Measurements from ENCODE around the gene STPG3.
"Not testable (repeated sequence)": the region's sequence is repeated elsewhere in the genome, so short reads cannot be mapped to it uniquely, and the experiment has no call there.

STPG3 gene

DNA sequence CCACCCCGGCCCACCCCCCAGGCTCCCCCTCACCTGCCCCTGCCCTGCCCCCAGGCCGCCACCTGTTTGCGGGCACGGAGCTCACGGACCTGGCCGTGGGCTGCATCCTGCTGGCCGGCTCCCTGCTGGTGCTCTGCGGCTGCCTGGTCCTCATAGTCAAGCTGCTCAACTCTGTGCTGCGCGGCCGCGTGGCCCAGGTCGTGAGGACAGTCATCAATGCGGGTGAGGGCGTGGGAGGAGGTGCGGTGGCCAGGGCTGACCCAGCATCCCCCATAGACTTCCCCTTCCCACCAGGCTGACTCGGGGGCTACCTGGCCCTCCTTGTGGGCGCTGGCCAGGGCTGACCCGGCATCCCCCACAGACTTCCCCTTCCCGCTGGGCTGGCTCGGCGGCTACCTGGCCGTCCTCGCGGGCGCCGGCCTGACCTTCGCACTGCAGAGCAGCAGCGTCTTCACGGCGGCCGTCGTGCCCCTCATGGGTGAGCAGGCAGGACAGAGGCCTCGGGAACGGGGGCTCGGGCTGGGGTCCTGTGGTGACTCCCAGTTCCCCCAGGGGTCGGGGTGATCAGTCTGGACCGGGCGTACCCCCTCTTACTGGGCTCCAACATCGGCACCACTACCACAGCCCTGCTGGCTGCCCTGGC is 16.9 kb upstream of the STPG3 start:
- no peak for DNase-seq

DNA sequence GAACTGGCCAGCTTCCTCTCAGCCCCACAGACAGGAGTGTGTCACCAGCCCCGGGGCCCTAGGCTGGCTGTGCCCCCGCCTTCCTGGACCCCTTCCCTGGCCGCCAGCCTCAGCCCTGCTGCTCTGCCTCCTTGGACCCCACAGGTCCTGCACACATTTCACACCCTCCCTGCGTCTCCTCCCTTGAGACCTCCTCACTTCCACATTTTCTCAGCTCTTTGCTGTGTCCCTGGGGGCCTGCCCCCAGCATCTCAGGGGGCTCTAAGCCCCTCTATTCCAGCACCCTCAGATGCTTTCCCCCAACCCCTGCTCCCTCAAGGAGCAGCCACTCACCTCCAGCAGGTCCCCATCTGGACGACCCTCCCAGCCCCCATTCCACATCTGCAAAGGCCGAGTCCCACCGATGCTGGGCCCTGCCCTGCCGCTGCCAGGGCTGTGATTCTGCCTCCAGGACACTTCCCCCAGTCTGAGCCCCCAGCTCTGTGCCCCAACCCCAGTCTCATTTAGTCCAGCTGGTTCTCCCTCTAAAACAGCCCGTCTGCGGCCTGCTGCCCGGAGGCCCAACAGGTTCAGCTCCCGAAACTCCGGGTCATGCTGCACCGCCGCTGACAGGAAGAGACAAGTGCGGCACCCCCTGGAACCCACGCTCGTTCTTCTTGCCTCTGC is 16.2 kb upstream of the STPG3 start:
- DNase-seq, result no peak

DNA sequence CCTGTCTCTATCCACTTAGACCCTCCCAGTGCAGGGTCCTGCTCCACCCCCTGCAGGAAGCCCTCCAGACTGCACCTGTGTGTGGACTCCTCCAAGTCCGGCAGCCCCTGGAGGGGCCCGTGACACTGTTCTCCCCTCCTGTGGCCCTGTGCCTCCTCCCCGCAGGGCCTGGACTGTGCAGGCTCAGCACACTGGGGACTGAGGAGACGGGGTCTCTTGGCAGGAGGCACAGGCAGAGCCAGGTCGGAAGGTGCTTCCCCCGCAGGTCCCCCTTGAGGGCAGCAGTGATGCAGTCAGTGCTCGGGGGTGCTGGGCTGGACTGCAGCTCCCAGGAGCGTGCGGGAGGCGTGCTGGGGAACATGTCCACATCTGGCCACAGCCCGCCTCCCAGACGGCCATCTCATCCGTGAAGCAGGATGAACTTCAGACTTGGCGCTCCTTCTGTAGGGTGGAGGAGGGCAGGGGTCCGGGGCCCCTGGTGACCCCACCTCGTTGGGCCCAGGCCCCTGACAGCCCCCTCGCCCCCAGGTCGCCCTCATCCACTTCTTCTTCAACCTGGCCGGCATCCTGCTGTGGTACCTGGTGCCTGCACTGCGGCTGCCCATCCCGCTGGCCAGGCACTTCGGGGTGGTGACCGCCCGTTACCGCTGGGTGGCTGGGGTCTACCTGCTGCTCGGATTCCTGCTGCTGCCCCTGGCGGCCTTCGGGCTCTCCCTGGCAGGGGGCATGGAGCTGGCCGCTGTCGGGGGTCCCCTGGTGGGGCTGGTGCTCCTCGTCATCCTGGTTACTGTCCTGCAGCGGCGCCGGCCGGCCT is 15.5 kb upstream of the STPG3 start:
- DNase-seq, result no peak

DNA sequence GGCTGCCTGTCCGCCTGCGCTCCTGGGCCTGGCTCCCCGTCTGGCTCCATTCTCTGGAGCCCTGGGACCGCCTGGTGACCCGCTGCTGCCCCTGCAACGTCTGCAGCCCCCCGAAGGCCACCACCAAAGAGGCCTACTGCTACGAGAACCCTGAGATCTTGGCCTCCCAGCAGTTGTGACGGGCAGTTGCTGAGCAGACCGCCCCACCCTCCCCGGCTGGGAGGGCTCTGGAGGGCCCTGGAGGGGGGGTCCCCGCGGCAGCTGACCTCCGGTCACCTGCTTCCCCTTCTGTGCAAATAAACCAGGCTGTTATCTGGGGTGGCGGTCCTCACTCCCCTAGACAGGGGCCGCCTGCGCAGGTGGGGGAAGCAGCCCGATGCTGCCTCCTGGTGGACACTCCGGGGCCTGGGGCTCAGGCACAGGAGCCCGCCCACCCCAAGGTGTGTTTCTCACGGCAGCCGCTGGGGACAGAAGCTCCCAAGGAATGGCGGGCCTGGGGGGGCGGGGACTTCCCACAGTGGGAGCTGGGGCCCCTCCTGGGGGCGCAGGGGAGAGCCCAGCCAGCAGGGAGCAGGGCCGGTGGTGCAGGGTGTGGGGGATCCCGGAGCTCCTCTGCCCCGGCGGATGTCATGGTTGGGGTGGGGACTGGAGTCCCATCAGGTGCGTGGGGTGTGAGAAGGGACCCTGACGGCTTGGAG is 14.7 kb upstream of the STPG3 start:
- DNase-seq, result peak; percentile 96

DNA sequence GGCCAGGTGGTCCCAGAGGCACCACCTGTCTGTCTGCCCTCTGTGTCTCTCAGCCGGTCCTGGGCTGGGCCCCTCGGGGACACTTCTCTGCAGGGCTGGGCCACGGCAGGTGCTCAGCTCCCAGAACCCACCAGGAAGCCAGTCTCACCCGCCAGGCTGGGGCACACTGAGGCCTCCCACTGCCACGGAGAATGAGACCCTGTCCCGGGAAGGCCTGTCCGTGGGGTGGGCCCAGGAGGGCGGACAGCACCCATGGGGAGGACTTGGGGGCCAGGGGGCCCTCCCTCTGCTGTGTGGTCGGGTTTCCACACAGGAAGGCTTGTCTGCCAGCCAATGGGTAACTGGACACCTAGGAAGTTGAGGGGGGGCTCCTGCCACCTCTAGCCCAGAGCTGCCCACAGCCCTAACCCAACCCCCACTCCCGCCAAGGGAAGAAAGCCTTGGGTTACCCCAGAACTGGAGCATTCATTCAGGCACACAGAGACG is 14.1 kb upstream of the STPG3 start:
- DNase-seq, result no peak

DNA sequence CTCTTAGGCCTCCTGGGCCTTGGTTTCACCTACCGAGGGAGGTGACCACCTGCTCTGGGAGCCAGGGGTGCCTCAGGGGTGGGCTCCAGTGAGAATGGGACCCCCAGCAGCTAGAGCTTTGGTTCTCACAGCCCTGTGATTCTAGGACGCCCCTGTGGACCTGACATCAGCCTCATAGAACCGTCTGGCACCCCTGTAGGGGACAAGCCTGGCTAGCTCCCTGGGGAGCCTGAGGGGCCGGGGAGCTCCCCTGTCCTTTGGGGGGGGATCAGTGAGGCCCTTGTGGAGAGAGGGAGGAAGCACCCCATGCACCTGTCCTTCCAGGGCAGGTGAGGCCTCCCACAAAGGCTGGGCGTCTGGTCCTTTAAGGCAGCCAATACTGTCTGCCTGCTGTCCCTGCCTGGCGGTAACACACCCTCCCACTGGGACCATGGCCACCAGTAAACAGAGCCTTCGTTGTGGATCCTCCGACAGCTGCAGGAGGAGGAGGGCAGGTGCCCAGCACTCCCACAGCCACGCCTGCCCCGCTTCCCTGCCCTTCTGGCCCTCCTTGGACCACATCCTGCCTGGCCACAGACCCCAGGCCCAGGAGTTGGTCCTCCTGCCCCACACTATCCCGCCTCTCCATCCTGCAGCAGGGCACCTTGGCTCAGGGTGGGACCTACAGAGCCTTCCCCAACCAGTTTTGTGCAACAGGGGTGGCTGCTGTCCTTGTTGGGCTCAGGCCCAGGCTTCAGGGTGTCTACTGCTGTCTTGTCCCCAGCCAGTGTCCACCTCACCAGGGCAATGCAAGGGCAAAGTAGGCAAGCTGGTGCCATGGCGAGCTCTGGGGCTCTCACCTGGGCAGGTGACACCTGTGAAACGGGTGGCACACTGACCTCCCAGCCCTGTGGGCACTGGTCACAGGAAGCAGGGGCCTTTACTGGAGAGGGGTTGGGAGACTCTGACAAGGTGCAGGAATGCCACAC is 13.0 kb upstream of the STPG3 start:
- no peak for DNase-seq

DNA sequence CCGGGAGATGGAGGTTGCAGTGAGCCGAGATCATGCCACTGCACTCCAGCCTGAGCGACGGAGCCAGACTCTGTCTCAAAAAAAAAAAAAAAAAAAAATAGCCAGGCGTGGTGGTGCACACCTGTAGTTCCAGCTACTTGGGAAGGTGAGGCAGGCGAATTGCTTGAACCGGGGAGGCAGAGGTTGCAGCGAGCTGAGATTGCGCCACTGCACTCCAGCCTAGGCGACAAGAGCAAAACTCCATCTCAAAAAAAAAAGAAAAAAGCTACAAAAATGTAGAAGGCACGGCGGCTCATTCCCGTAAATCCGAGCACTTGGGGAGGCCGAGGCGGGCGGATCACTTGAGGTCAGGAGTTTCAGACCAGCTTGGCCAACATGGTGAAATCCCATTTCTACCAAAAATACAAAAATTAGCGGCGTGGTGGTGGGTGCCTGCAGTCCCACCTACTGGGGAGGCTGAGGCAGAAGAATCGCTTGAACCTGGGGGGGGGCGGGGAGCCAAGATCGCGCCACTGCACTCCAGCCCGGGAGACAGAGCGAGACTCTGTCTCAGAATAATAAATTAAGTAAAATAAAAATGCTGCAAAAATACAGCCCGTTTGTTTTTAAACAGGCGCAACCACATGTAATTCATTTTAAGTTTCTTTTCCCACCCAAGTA is 11.4 kb upstream of the STPG3 start:
- not testable (repeated sequence) for DNase-seq

DNA sequence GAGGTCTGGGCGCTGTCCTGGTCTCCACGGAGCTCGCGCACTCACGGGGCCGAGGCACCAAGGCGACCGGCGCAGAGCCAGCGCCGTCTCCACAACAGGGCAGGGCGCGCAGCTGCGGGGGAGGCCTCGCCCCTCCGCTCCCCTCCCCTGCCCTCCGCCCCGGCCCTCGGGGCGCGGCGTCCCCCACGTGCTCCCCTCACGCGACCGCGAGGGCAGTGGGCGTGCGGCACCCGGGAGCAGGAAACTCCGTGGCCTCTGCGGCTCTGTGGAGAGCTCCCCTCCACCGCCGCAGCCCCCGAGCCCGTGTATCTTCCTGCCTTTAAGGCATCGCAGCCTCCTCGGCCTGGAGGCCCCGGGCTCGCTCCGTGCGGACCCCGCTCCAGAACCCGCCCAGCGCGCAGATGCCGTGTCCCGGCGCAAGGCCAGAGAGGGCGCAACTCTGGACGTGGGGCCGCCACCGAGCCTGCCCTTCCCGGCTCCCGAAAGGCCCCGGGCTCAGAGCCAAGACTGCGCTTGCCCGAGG is 10.7 kb upstream of the STPG3 start:
- DNase-seq, result peak; percentile 85

DNA sequence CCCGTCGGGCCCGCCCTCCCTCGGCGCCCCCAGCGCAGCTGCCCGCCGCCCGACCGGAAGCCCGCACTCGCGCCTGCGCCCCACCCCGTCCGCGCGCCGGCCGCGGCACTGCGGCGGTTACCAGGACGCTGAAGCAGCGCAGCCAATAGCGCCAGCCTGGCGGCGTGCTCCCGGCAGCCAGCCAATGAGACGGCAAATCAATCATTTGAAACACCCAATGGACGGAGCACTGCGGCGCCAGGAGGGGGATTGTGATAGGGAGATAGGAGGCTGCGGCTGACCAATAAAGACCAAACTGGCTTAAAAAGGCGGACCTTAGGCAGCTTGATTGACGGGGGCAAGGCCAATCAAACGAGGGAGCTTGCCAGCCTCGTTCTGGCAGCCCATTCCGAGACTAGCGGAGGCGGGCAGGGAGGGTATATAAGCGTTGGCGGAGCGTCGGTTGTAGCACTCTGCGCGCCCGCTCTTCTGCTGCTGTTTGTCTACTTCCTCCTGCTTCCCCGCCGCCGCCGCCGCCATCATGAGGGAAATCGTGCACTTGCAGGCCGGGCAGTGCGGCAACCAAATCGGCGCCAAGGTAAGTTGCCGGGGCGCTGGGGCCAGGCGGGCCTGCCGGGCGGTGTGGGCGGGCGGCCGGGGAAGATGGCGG is 10.1 kb upstream of the STPG3 start, which contains the start of gene TUBB4B:
Gene TUBB4B, plus strand, starts transcription at position 447 of the 649 bp plus-strand sequence. Its CDS starts 74 bp downstream, at position 521.
- peak; percentile 100 for DNase-seq

DNA sequence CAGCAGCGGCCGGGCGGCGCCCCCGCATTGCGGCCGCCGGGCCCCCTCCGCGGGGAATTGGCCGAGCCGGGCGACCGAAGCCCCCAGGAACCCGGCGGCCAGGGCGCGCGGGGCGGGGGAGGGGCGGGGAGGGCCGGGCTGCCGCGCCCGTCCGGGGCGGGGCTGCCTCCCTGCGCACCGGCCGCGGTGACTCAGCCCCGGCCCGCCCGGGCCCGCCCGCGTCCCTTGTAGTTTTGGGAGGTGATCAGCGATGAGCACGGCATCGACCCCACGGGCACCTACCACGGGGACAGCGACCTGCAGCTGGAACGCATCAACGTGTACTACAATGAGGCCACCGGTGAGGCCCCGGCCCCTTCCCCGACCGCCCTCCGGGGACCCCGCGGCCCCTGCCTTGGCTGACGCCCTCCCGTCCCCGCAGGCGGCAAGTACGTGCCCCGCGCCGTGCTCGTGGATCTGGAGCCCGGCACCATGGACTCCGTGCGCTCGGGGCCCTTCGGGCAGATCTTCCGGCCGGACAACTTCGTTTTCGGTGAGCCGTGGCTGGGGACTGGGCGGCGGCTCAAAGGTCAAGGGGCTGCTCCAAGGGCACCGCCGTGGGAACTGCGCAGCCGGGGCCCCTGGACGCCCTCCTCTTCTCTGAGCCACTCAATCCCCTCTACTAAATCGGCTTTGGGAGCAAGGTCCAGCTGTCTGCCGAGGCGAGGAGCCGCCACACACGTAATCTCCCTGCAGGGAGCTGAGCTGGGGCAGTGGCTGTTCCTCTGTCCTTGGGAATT is 9.4 kb upstream of the STPG3 start:
- DNase-seq, result no peak

DNA sequence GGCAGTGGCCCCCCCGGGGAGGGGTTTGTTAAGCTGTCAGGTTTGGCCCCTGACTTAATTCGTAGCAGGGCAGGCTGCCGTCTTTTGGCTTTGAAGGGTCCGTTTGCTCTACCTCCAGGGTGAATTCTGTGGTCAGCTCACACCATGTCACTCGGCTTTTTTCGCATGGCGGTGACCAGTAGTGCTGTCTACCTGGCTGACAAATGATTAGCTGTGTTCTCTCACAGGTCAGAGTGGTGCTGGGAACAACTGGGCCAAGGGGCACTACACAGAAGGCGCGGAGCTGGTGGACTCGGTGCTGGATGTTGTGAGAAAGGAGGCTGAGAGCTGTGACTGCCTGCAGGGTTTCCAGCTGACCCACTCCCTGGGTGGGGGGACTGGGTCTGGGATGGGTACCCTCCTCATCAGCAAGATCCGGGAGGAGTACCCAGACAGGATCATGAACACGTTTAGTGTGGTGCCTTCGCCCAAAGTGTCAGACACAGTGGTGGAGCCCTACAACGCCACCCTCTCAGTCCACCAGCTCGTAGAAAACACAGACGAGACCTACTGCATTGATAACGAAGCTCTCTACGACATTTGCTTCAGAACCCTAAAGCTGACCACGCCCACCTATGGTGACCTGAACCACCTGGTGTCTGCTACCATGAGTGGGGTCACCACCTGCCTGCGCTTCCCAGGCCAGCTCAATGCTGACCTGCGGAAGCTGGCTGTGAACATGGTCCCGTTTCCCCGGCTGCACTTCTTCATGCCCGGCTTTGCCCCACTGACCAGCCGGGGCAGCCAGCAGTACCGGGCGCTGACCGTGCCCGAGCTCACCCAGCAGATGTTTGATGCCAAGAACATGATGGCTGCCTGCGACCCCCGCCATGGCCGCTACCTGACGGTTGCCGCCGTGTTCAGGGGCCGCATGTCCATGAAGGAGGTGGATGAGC is 8.6 kb upstream of the STPG3 start:
- no peak for DNase-seq

DNA sequence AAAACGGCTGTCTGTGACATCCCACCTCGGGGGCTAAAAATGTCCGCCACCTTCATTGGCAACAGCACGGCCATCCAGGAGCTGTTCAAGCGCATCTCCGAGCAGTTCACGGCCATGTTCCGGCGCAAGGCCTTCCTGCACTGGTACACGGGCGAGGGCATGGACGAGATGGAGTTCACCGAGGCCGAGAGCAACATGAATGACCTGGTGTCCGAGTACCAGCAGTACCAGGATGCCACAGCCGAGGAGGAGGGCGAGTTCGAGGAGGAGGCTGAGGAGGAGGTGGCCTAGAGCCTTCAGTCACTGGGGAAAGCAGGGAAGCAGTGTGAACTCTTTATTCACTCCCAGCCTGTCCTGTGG is 7.8 kb upstream of the STPG3 start:
- DNase-seq, result not testable (repeated sequence)

DNA sequence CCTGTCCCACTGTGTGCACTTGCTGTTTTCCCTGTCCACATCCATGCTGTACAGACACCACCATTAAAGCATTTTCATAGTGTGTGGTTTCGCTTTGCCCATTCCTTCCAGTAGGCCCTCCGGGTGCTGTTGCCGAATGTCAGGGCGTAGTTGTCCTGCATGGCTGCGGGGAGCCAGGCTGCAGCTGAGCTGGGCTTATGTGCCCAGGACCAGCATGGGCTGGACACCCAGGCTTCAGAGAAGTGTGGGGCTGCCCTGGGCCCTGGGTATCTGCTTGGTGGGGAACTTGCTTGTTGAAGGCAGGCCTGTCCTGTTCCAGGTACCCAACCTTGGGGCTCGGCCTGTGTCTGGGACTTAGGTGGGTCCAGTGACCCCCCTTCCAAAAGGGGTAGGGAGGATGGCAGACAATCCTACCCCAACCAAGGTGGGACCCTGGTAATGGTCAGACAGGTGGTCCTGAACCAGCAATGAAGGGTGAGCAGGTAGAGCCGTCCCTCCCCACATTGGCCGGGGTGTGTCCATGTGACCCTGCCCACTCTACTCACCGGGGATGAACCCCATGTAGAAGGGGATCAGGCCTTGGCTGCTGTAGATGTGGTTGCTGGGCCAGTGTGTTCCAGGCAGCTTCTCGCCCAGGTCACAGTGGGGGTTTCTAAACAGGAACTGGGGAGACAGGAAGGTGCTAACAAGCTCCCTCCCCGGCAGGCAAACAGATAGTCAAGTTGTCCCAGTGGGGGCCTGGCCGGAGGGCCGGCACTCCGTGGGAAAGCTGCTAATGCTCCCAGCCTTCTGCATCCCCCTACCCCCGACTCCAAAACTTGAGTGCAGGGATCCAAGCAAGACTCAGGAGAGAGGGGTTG is 7.2 kb upstream of the STPG3 start:
- no peak for DNase-seq

DNA sequence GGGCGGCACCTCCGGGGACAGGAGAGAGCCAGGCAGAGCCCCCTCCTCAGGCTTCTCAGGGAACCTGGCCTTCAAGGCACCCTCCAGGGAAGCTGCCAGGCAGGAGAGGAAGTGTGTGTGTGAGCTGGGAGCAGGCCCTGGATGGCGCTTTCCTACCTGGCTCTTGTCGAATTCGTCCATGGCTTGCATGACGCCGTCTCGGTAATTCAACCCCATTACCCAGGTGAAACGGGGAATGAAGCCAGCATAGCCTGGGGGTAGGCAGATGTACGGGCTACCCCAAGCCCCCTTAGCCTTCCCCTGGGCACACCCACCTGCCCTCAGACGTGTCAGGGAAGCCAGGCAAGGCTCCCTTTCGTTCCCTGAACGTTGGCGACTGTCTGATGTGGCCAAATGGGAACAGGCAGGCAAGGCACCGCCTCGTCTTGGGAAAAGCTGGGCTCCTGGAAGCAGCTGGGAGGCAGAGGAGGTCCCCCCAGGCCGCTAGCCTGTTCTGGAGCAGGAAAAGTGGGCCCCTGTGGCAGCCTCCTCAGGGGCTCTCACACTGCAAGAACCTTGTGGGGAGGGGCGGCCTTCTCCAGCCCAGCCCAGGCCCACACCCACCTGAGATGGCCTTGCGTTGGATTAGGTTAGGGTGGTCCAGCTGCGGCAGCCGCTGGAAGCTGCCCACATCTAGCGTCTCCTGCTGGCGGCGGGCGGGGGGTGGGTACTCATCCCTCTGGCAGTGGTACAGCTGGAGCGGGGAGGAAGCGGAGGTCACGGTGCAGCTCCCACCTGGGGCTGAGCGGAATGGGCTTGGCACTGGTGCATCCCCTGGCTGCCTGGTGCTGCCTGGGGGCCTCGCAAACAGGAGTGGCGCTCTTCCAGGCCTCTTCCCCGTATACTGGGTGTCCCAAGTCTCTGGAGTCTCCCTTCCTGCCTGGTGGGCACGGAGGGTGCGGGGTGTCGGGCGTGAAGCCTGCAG is 6.3 kb upstream of the STPG3 start:
- DNase-seq, result peak; percentile 42

DNA sequence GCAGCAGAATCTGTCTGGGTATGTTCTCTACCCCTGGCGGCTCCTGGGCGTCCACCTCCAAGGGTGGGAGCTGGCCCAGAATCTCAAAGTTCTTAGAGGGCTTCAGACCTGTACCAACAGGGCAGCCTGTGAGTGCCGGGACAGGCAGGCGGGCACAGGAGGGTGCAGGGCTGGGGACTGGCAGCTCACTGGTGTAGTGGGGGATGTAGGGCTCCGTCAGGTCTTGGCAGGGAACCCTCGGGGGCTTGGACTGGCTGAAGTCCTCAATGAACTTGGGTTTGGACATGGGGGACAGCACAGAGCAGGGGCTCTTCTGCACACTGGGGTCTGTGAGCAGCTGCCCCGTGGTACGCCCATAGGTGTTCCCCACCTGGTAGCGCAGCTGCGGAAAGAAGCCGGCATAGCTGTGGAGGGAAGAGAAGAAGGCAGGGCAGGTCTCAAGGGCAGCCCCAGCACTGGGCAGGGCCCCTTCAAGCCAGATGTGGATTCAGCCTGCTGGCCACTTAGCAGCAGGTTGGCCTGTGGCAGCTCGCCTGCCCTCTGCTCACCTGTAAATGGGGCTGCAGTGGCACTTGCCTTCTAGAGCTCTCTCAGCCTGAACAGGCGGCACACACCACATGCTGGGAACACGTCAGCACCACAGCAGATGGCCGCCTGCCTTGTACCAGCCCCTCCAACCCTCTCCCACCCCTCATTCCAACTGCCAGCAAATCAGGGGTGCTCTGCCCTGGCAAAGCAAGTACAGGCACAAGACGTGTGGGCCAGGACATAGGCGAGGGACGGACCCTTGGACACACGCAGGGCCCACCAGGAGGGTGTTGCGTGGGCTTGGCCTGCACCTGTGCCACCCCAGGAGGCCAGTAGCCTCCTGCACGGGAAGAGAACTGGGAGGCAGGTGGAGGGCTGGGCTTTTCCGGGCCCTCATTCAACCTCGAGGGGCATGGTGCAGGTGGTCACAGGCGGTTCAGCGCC is 5.3 kb upstream of the STPG3 start:
- peak; percentile 84 for DNase-seq
